Liver (tissue), 9 donors: ENCODE data around the gene LDLRAD3. TPM values are rescaled to one million over a fixed set of nuclear protein-coding genes. Genes with fewer than 3 reads are reported as not detected.

Experiments
- DNase-seq: peaks from one replicate; pipeline ENCODE4 v3.0.0-alpha.2; 2017; ENCODE audit warnings: low spot score
- H3K27ac ChIP-seq, 2 donors: one replicate each; pipeline ENCODE4 v1.7.0; 2013; ENCODE audit warnings: inconsistent platforms in 2 of 2, low read length in 2 of 2, control low read depth in 1 of 2, low read depth in 1 of 2, mild to moderate bottlenecking in 1 of 2
- H3K27me3 ChIP-seq, 4 donors: one replicate each; pipeline versions ENCODE4 v1.6.1 to v1.7.0; 2013; ENCODE audit warnings: low read length in 3 of 4, inconsistent platforms in 1 of 4, mild to moderate bottlenecking in 1 of 4, moderate library complexity in 1 of 4; ENCODE audit not compliant: control insufficient read depth in 4 of 4, insufficient read depth in 4 of 4
- H3K36me3 ChIP-seq, 4 donors: one replicate each; pipeline versions ENCODE4 v1.6.1 to v1.7.0; 2013; ENCODE audit warnings: low read length in 3 of 4, mild to moderate bottlenecking in 3 of 4, low read depth in 1 of 4, moderate library complexity in 1 of 4; ENCODE audit not compliant: control insufficient read depth in 4 of 4, insufficient read depth in 3 of 4
- H3K4me1 ChIP-seq, 4 donors: one replicate each; pipeline versions ENCODE4 v1.6.1 to v1.7.0; 2013; ENCODE audit warnings: low read length in 3 of 4, mild to moderate bottlenecking in 3 of 4, moderate library complexity in 1 of 4; ENCODE audit not compliant: control insufficient read depth in 4 of 4, insufficient read depth in 4 of 4
- H3K4me3 ChIP-seq, 3 donors: one replicate each; pipeline versions ENCODE4 v1.6.1 to v1.7.0; 2013; ENCODE audit warnings: low read length in 3 of 3, control low read depth in 1 of 3, low read depth in 1 of 3, mild to moderate bottlenecking in 1 of 3
- H3K9ac ChIP-seq, 2 donors: one replicate each; pipeline ENCODE4 v1.7.0; 2013; ENCODE audit warnings: low read length in 2 of 2, mild to moderate bottlenecking in 2 of 2, moderate library complexity in 2 of 2, control low read depth in 1 of 2, low read depth in 1 of 2
- H3K9me3 ChIP-seq, 4 donors: one replicate each; pipeline versions ENCODE4 v1.6.1 to v1.7.0; 2013; ENCODE audit warnings: low read length in 3 of 4; ENCODE audit not compliant: control insufficient read depth in 4 of 4
- EGR1 ChIP-seq, 2 donors: IDR thresholded peaks; 2 replicates each; pipeline ENCODE4 v1.6.1; 2016 to 2018; ENCODE audit warnings: antibody characterized with exemption in 2 of 2, low read depth in 2 of 2
- FOXA1 ChIP-seq: IDR thresholded peaks from 2 replicates; pipeline ENCODE4 v1.6.1; 2016; ENCODE audit warnings: antibody characterized with exemption
- FOXA2 ChIP-seq: IDR thresholded peaks from 2 replicates; pipeline ENCODE4 v1.6.1; 2016; ENCODE audit warnings: antibody characterized with exemption
- GABPA ChIP-seq, 2 donors: IDR thresholded peaks in 1 of 2; conservative IDR thresholded peaks in 1 of 2; 2 replicates each; pipeline ENCODE4 v1.6.1; 2016; ENCODE audit warnings: antibody characterized with exemption in 2 of 2, mild to moderate bottlenecking in 1 of 2, moderate library complexity in 1 of 2
- HNF4A ChIP-seq, 2 donors: conservative IDR thresholded peaks; 2 replicates each; pipeline ENCODE4 v1.6.1; 2016; ENCODE audit warnings: antibody characterized with exemption in 2 of 2, mild to moderate bottlenecking in 2 of 2
- HNF4G ChIP-seq: IDR thresholded peaks from 2 replicates; pipeline ENCODE4 v1.6.1; 2016; ENCODE audit warnings: antibody characterized with exemption
- JUND ChIP-seq, 2 donors: IDR thresholded peaks; 2 replicates each; pipeline ENCODE4 v1.6.1; 2016; ENCODE audit warnings: antibody characterized with exemption in 2 of 2
- NR2F2 ChIP-seq: IDR thresholded peaks from 2 replicates; pipeline ENCODE4 v1.6.1; 2016; ENCODE audit warnings: antibody characterized with exemption
- RAD21 ChIP-seq, 2 donors: IDR thresholded peaks; 2 replicates each; pipeline ENCODE4 v1.6.1; 2016; ENCODE audit warnings: antibody characterized with exemption in 2 of 2, mild to moderate bottlenecking in 2 of 2
- RXRA ChIP-seq, 2 donors: IDR thresholded peaks; 2 replicates each; pipeline ENCODE4 v1.6.1; 2017 to 2018; ENCODE audit warnings: antibody characterized with exemption in 2 of 2, mild to moderate bottlenecking in 1 of 2
- SP1 ChIP-seq: IDR thresholded peaks from 2 replicates; pipeline ENCODE4 v1.6.1; 2018; ENCODE audit warnings: antibody characterized with exemption, mild to moderate bottlenecking
- TAF1 ChIP-seq: conservative IDR thresholded peaks from 2 replicates; pipeline ENCODE4 v1.6.1; 2016; ENCODE audit warnings: antibody characterized with exemption, mild to moderate bottlenecking
- YY1 ChIP-seq: IDR thresholded peaks from 2 replicates; pipeline ENCODE4 v1.6.1; 2016; ENCODE audit warnings: antibody characterized with exemption, mild to moderate bottlenecking
- WGBS: extraction: QIAGEN DNeasy Blood & Tissue Kit; methylation state at CpG from one replicate; pipeline ENCODE4 v1.1.7; 2013; 5-methylcytosine and 5-hydroxymethylcytosine counted together
- polyA plus RNA-seq, 2 donors: library from polyadenylated mRNA; stranded (reverse) in 1 of 2; unstranded in 1 of 2; fragments of 200-250 nt in 1 of 2; fragments of >200 nt in 1 of 2; fragmentation: Nextera tagmentation in 1 of 2; extraction: Ambion mirVana in 1 of 2; gene quantifications; one replicate each; pipeline versions ENCODE4 v1.2.1 to v1.2.3, GENCODE V29; 2013 to 2015
- total RNA-seq, 2 donors: library from RNA; depleted of rRNA; stranded (reverse); fragments of >200 nt; gene quantifications; one replicate each; pipeline ENCODE4 v1.2.3, GENCODE V29; 2014
- TF ChIP-seq, protein P1 (sequence below): IDR thresholded peaks from 2 replicates; pipeline ENCODE4 v1.6.1; 2016; ENCODE audit warnings: antibody characterized with exemption, mild to moderate bottlenecking
- TF ChIP-seq, protein P2 (sequence below): fragments of 150-350 bp; IDR thresholded peaks from 2 replicates; pipeline ENCODE4 v1.5.1; 2017; ENCODE audit warnings: improper control_type of control experiment, low read depth, low read length; ENCODE audit not compliant: missing input control
- TF ChIP-seq, protein P3 (sequence below): IDR thresholded peaks from 2 replicates; pipeline ENCODE4 v1.6.1; 2016; ENCODE audit warnings: antibody characterized with exemption
- TF ChIP-seq, protein P4 (sequence below): IDR thresholded peaks from 2 replicates; pipeline ENCODE4 v1.6.1; 2016; ENCODE audit warnings: antibody characterized with exemption
- TF ChIP-seq, protein P5 (sequence below): IDR thresholded peaks from 2 replicates; pipeline ENCODE4 v1.6.1; 2016; ENCODE audit warnings: antibody characterized with exemption
- donor health status: healthy.
- donor health status: healthy.
- donor health status: healthy.
- donor health status: healthy.
- donor health status: healthy.

LDLRAD3 gene
- total and polyA plus RNA-seq, 4 donors, result 0.75 to 1.3 (median 0.93) TPM

DNA sequence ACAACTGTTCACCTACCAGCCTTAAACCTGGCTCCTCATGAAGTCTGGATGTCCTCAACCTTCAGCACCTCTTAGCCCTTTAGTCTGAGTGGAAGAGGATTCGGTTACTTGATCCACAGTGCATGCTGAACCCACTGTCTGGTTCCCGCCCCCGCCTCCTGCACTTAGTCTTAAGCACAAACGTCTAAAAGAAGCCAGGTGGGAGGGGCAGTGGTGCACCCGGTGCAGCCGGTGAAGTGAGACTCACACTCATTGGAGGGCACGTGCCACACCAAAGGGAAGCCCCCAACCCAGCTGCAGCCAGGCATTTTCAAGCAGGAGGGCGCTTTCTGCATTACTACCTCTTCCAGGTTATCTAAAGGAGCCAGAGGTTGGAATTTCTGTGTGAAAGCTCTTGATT, 198.6 kb downstream of the LDLRAD3 start:
- H3K27ac ChIP-seq, result no peak overlapping the region
- DNase-seq, result no peak
- TF ChIP-seq TAF1 (no peak), FOXA2 (no peak), RXRA (IDR thresholded peaks at IDR 0.05) (no peak), HNF4G (no peak), RAD21 (IDR thresholded peaks at IDR 0.05) (no peak), SP1 (no peak), EGR1 (IDR thresholded peaks at IDR 0.05; ENCODE audit: low read depth in 2 of 2) (no peak), NR2F2 (no peak), FOXA1 (no peak), JUND (IDR thresholded peaks at IDR 0.05) (no peak), HNF4A (conservative IDR thresholded peaks at IDR 0.05) (no peak), YY1 (no peak), GABPA (IDR thresholded peaks at IDR 0.05 in 1 of 2, conservative IDR thresholded peaks at IDR 0.05 in 1 of 2) (no peak)
- TF ChIP-seq, protein P1, sequence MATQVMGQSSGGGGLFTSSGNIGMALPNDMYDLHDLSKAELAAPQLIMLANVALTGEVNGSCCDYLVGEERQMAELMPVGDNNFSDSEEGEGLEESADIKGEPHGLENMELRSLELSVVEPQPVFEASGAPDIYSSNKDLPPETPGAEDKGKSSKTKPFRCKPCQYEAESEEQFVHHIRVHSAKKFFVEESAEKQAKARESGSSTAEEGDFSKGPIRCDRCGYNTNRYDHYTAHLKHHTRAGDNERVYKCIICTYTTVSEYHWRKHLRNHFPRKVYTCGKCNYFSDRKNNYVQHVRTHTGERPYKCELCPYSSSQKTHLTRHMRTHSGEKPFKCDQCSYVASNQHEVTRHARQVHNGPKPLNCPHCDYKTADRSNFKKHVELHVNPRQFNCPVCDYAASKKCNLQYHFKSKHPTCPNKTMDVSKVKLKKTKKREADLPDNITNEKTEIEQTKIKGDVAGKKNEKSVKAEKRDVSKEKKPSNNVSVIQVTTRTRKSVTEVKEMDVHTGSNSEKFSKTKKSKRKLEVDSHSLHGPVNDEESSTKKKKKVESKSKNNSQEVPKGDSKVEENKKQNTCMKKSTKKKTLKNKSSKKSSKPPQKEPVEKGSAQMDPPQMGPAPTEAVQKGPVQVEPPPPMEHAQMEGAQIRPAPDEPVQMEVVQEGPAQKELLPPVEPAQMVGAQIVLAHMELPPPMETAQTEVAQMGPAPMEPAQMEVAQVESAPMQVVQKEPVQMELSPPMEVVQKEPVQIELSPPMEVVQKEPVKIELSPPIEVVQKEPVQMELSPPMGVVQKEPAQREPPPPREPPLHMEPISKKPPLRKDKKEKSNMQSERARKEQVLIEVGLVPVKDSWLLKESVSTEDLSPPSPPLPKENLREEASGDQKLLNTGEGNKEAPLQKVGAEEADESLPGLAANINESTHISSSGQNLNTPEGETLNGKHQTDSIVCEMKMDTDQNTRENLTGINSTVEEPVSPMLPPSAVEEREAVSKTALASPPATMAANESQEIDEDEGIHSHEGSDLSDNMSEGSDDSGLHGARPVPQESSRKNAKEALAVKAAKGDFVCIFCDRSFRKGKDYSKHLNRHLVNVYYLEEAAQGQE, result no peak
- TF ChIP-seq, protein P2, sequence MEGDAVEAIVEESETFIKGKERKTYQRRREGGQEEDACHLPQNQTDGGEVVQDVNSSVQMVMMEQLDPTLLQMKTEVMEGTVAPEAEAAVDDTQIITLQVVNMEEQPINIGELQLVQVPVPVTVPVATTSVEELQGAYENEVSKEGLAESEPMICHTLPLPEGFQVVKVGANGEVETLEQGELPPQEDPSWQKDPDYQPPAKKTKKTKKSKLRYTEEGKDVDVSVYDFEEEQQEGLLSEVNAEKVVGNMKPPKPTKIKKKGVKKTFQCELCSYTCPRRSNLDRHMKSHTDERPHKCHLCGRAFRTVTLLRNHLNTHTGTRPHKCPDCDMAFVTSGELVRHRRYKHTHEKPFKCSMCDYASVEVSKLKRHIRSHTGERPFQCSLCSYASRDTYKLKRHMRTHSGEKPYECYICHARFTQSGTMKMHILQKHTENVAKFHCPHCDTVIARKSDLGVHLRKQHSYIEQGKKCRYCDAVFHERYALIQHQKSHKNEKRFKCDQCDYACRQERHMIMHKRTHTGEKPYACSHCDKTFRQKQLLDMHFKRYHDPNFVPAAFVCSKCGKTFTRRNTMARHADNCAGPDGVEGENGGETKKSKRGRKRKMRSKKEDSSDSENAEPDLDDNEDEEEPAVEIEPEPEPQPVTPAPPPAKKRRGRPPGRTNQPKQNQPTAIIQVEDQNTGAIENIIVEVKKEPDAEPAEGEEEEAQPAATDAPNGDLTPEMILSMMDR, result no peak
- TF ChIP-seq, protein P3, sequence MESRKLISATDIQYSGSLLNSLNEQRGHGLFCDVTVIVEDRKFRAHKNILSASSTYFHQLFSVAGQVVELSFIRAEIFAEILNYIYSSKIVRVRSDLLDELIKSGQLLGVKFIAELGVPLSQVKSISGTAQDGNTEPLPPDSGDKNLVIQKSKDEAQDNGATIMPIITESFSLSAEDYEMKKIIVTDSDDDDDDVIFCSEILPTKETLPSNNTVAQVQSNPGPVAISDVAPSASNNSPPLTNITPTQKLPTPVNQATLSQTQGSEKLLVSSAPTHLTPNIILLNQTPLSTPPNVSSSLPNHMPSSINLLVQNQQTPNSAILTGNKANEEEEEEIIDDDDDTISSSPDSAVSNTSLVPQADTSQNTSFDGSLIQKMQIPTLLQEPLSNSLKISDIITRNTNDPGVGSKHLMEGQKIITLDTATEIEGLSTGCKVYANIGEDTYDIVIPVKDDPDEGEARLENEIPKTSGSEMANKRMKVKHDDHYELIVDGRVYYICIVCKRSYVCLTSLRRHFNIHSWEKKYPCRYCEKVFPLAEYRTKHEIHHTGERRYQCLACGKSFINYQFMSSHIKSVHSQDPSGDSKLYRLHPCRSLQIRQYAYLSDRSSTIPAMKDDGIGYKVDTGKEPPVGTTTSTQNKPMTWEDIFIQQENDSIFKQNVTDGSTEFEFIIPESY, result no peak
- TF ChIP-seq, protein P4, sequence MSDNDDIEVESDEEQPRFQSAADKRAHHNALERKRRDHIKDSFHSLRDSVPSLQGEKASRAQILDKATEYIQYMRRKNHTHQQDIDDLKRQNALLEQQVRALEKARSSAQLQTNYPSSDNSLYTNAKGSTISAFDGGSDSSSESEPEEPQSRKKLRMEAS, result no peak
- TF ChIP-seq, protein P5, sequence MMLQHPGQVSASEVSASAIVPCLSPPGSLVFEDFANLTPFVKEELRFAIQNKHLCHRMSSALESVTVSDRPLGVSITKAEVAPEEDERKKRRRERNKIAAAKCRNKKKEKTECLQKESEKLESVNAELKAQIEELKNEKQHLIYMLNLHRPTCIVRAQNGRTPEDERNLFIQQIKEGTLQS, result no peak
- H3K9ac ChIP-seq, result no peak overlapping the region
- H3K4me3 ChIP-seq, result no peak overlapping the region
- H3K36me3 ChIP-seq, result no peaks in the 10 kb centered on the region
- H3K4me1 ChIP-seq, result no peaks in the 10 kb centered on the region
- H3K27me3 ChIP-seq, result no peaks in the 10 kb centered on the region
- 67% methylated on average over 8 of the region's 8 CpGs for WGBS
- no peaks in the 10 kb centered on the region for H3K9me3 ChIP-seq
